ENCODE results near the gene NPRL2. TPM values are rescaled to one million over a fixed set of nuclear protein-coding genes. Genes with fewer than 3 reads are reported as not detected.

NPRL2 gene
- total RNA-seq, 1 donor from 2014 or later = 18.0 TPM

DNA sequence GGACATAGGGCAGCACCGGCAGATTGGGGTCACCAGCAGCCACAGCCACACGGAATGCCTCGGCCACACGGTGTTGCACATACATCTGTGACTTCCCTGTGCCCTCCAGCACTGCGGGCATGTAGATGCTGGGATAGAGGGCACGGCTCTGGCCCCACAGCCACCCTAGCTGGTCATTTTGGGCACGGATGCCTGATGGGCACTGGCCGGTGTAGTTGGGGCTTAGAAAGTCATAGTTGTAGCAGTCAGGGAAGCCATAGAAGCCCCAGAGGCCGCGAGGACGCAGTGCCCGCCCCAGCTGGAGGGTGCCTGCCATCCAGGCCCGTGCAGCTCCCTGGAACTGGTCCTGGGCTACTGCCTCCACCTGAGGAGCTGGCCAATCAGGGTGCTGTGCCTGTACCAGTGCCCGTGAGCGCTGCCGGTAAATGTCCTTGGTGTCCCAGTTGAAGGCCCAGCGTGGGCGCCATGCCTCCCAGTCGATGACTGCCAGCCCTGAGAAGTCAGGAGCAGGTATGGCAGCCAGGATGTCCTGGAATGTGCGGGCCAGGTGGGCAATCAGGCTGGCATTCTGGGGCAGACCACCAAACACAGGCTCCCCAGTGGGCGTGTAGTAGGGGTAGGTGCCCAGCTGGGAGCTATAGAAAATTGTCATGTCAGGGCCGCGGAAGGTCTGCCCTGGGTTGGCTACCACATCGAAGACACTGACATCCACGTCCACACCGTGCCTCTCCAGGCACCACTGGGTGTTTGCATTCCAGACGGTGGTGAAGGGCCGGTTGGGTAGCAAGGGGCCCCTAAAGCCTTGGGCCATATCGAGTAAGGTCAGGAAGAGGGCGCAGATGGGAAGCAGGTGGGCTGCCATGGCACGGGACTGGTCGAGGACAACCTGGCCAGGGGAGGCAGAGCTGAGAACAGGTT lies 48.2 kb downstream of the NPRL2 start:
- Histone ChIP-seq H3K36me3 (ENCODE audit: control insufficient read depth, insufficient read depth, low read length) (no peaks in the 10 kb centered on the region), H3K4me3 (ENCODE audit: low read depth, low read length) (no peak overlapping the region), H3K27me3 (ENCODE audit: control insufficient read depth, insufficient read depth, low read length) (no peaks in the 10 kb centered on the region)
- TF ChIP-seq CTCF (IDR thresholded peaks at IDR 0.05; ENCODE audit: insufficient read depth, low read length, poor library complexity, severe bottlenecking) = no peak
- DNase-seq (ENCODE audit: low read depth) = no peak

DNA sequence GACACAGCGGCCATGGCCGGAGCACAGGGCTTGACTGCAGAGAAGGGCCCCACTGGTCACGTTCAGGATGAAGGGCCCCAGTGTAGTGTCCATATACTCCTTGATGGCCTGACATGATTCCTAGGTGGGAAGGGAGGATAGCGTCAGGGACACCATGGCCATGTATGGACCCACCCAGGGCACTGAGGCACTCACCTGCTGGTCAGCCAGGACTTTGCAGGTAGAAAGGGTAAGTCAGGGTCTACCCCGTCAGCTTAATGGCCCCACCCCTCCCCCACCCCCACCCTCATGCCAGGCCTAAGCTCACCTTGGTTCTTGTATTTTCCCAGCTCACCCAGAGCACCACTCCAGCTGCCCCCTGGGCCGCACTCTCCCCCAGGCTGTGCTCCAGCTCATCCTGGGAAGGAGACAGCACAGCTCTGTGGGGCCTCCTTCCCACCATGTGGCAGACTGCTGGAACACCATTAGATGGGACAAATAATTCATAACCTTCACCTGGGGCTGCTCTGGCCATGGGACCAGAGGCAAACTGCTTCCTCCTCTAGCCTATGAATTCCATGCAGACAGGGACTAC lies 49.8 kb downstream of the NPRL2 start:
- no peaks in the 10 kb centered on the region for H3K27me3 ChIP-seq (ENCODE audit: control insufficient read depth, insufficient read depth, low read length)
- H3K36me3 ChIP-seq (ENCODE audit: control insufficient read depth, insufficient read depth, low read length) = no peaks in the 10 kb centered on the region
- DNase-seq (ENCODE audit: low read depth) = no peak
- no peak overlapping the region for H3K4me3 ChIP-seq (ENCODE audit: low read depth, low read length)
- TF ChIP-seq CTCF (IDR thresholded peaks at IDR 0.05; ENCODE audit: insufficient read depth, low read length, poor library complexity, severe bottlenecking) = no peak

- no peaks in the 10 kb centered on the region for H3K27me3 ChIP-seq (ENCODE audit: control insufficient read depth, insufficient read depth, low read length)
- TF ChIP-seq CTCF (IDR thresholded peaks at IDR 0.05; ENCODE audit: insufficient read depth, low read length, poor library complexity, severe bottlenecking) = no peak
- no peaks in the 10 kb centered on the region for H3K36me3 ChIP-seq (ENCODE audit: control insufficient read depth, insufficient read depth, low read length)
- H3K4me3 ChIP-seq (ENCODE audit: low read depth, low read length) = peak overlapping the region; percentile 41
- DNase-seq (ENCODE audit: low read depth) = no peak
These were observed 50.5 kb downstream of the NPRL2 start for GRCh38 chr3:50299929-50300680.

- peak overlapping the region; percentile 41 for H3K4me3 ChIP-seq (ENCODE audit: low read depth, low read length)
- no peaks in the 10 kb centered on the region for H3K36me3 ChIP-seq (ENCODE audit: control insufficient read depth, insufficient read depth, low read length)
- no peak for TF ChIP-seq CTCF (IDR thresholded peaks at IDR 0.05; ENCODE audit: insufficient read depth, low read length, poor library complexity, severe bottlenecking)
- no peaks in the 10 kb centered on the region for H3K27me3 ChIP-seq (ENCODE audit: control insufficient read depth, insufficient read depth, low read length)
- no peak for DNase-seq (ENCODE audit: low read depth)
These were observed 51.0 kb downstream of the NPRL2 start for GRCh38 chr3:50299638-50299928.

- peak within 1 kb of the TSS; percentile 94 for H3K4me3 ChIP-seq (ENCODE audit: low read depth, low read length)
- peak; percentile 89 for DNase-seq (ENCODE audit: low read depth)
- H3K36me3 ChIP-seq (ENCODE audit: control insufficient read depth, insufficient read depth, low read length) = no peaks in the 10 kb centered on the region
- TF ChIP-seq CTCF (IDR thresholded peaks at IDR 0.05; ENCODE audit: insufficient read depth, low read length, poor library complexity, severe bottlenecking) = no peak
- H3K27me3 ChIP-seq (ENCODE audit: control insufficient read depth, insufficient read depth, low read length) = no peaks in the 10 kb centered on the region
These were observed 51.5 kb downstream of the NPRL2 start, which contains the start of the genes HYAL3 and NAA80 for GRCh38 chr3:50298836-50299637. Gene HYAL3, minus strand, starts transcription at chr3:50299405. Its CDS starts 3,803 bp downstream, at chr3:50295602. Gene NAA80, minus strand, starts transcription at chr3:50299405. Its CDS starts 1,942 bp downstream, at chr3:50297463.
